B cell (primary cell): Measurements from ENCODE around the gene TTF2. TPM values are rescaled to one million over a fixed set of nuclear protein-coding genes. Genes with fewer than 3 reads are reported as not detected.

Experiments
- ATAC-seq: fragments of 200-7000 bp; cut with Tn5 transposase; one replicate; pipeline ENCODE4 v1.10.0; 2021; ENCODE audit warnings: low read depth, mild to moderate bottlenecking, moderate number of reproducible peaks, moderate library complexity
- CTCF ChIA-PET: fragments of 350-600 bp; sonication (Branson Sonifier 250); formaldehyde crosslinking; loops from one replicate; lab custom pipeline; 2021; ENCODE audit warnings: antibody characterized with exemption, inconsistent platforms; lab: Charles Lee
- POLR2A ChIA-PET: fragments of 350-600 bp; sonication (Branson Sonifier 250); formaldehyde crosslinking; loops from one replicate; lab custom pipeline; 2021; ENCODE audit warnings: antibody characterized with exemption; lab: Charles Lee
- DNase-seq: peaks from one replicate; pipeline ENCODE4 v3.0.0; 2013
- H2AFZ ChIP-seq: 2 replicates; pipeline ENCODE4 v1.6.1; 2012; ENCODE audit warnings: mild to moderate bottlenecking, low read depth, low read length; ENCODE audit not compliant: insufficient read depth, poor library complexity, severe bottlenecking
- H3K27ac ChIP-seq, 2 donors: 1 replicate in 1 of 2; 2 replicates in 1 of 2; pipeline ENCODE4 v1.5.1; 2012 to 2013; ENCODE audit warnings: low read length in 2 of 2, mild to moderate bottlenecking in 2 of 2, moderate library complexity in 1 of 2
- H3K27me3 ChIP-seq, 4 experiments: fragments of 200-600 bp in 1 of 4; sonication (generic) in 1 of 4; replicated peaks in 1 of 4; 1 replicate in 2 of 4; 2 replicates in 2 of 4; pipeline versions ENCODE4 v1.6.1 to v1.7.0; 2013 to 2016; ENCODE audit warnings: low read length in 3 of 4, mild to moderate bottlenecking in 2 of 4, mixed read lengths in 1 of 4, moderate library complexity in 1 of 4; ENCODE audit not compliant: insufficient read depth in 4 of 4, control insufficient read depth in 3 of 4; ENCODE audit errors: control extremely low read depth in 1 of 4
- H3K36me3 ChIP-seq, 2 experiments: replicated peaks in 1 of 2; 1 replicate in 1 of 2; 2 replicates in 1 of 2; pipeline versions ENCODE4 v1.6.1 to v1.7.1; 2013; ENCODE audit warnings: low read length in 1 of 2; ENCODE audit not compliant: insufficient read depth in 2 of 2, control insufficient read depth in 1 of 2; ENCODE audit errors: control extremely low read depth in 1 of 2, extremely low read depth in 1 of 2
- H3K4me1 ChIP-seq, 2 donors: fragments of 200-600 bp in 1 of 2; sonication (generic) in 1 of 2; 1 replicate in 1 of 2; 2 replicates in 1 of 2; pipeline versions ENCODE4 v1.5.1 to v1.6.1; 2013 to 2017; ENCODE audit warnings: low read length in 2 of 2; ENCODE audit not compliant: control insufficient read depth in 2 of 2, insufficient read depth in 2 of 2
- H3K4me2 ChIP-seq: replicated peaks from 2 replicates; pipeline ENCODE3; 2012; ENCODE audit warnings: mild to moderate bottlenecking, low read depth, low read length; ENCODE audit not compliant: poor library complexity, severe bottlenecking
- H3K4me3 ChIP-seq, 5 experiments: fragments of 200-600 bp in 1 of 5; sonication (generic) in 1 of 5; 1 replicate in 3 of 5; 2 replicates in 2 of 5; pipeline versions ENCODE4 v1.5.1 to v1.7.0; 2011 to 2016; ENCODE audit warnings: low read length in 4 of 5, mild to moderate bottlenecking in 4 of 5, low read depth in 2 of 5, control low read depth in 1 of 5, moderate library complexity in 1 of 5; ENCODE audit not compliant: insufficient read depth in 1 of 5; ENCODE audit errors: control extremely low read depth in 1 of 5, extremely low read depth in 1 of 5
- H3K79me2 ChIP-seq: fragments of 200-600 bp; sonication (generic); one replicate; pipeline ENCODE4 v1.6.0; 2016; ENCODE audit warnings: low read length; ENCODE audit not compliant: control insufficient read depth, insufficient read depth
- H3K9ac ChIP-seq: fragments of 200-600 bp; sonication (generic); 2 replicates; pipeline ENCODE4 v1.6.1; 2017; ENCODE audit warnings: mild to moderate bottlenecking, low read length, moderate library complexity
- H3K9me3 ChIP-seq, 3 donors: one replicate each; pipeline versions ENCODE4 v1.6.1 to v1.7.1; 2013; ENCODE audit warnings: low read length in 2 of 3; ENCODE audit not compliant: control insufficient read depth in 2 of 3, insufficient read depth in 1 of 3; ENCODE audit errors: control extremely low read depth in 1 of 3
- H4K20me1 ChIP-seq: 2 replicates; pipeline ENCODE4 v1.6.0; 2012; ENCODE audit warnings: mild to moderate bottlenecking, low read length; ENCODE audit not compliant: insufficient read depth, control insufficient read depth, poor library complexity, severe bottlenecking
- H3K27ac Mint-ChIP-seq: one replicate; pipeline ENCODE4 v1.8.0; 2021; ENCODE audit warnings: mixed read lengths
- H3K27me3 Mint-ChIP-seq: one replicate; pipeline ENCODE4 v1.8.0; 2021; ENCODE audit warnings: mixed read lengths
- H3K4me1 Mint-ChIP-seq: one replicate; pipeline ENCODE4 v1.8.0; 2021; ENCODE audit warnings: mixed read lengths
- H3K4me3 Mint-ChIP-seq: one replicate; pipeline ENCODE4 v1.8.0; 2021; ENCODE audit warnings: mixed read lengths
- H3K9me3 Mint-ChIP-seq: one replicate; pipeline ENCODE4 v1.8.0; 2022; ENCODE audit warnings: mixed read lengths; ENCODE audit not compliant: insufficient read depth
- EZH2 ChIP-seq: IDR thresholded peaks from 2 replicates; pipeline ENCODE4 v1.6.1; 2012; ENCODE audit warnings: borderline replicate concordance, low read depth, mild to moderate bottlenecking, moderate library complexity, low read length; ENCODE audit not compliant: insufficient read depth, poor library complexity, severe bottlenecking
- WGBS: methylation state at CpG from one replicate; pipeline ENCODE4 v1.1.5; 2013; ENCODE audit warnings: missing lambda C conversion rate; ENCODE audit not compliant: insufficient coverage; 5-methylcytosine and 5-hydroxymethylcytosine counted together
- intact Hi-C: fragments of 100-400 bp; cut with micrococcal nuclease; formaldehyde crosslinking; loops from one replicate; pipeline ENCODE4 v1.10.0; 2022
- polyA plus RNA-seq: library from polyadenylated mRNA; depleted of rRNA; stranded (reverse); fragments of >200 nt; gene quantifications from 2 replicates; pipeline ENCODE4 v1.2.3, GENCODE V29; 2012
- total RNA-seq, 2 donors: library from RNA; stranded (reverse); fragments of 120-200 nt in 1 of 2; gene quantifications; 1 replicate in 1 of 2; 2 replicates in 1 of 2; pipeline versions ENCODE4 v1.2.3 to v1.2.4, GENCODE V29; 2013 to 2022
- TF ChIP-seq, protein P1 (sequence below): fragments of 200-600 bp; IDR thresholded peaks from one replicate; pipeline ENCODE4 v1.8.0; 2022; ENCODE audit warnings: antibody characterized with exemption, mild to moderate bottlenecking

The TTF2 gene
- total and polyA plus RNA-seq, 2 donors (not counting 1 experiment from before 2014, with no cell fraction given): 11.3 to 28.9 TPM

DNA sequence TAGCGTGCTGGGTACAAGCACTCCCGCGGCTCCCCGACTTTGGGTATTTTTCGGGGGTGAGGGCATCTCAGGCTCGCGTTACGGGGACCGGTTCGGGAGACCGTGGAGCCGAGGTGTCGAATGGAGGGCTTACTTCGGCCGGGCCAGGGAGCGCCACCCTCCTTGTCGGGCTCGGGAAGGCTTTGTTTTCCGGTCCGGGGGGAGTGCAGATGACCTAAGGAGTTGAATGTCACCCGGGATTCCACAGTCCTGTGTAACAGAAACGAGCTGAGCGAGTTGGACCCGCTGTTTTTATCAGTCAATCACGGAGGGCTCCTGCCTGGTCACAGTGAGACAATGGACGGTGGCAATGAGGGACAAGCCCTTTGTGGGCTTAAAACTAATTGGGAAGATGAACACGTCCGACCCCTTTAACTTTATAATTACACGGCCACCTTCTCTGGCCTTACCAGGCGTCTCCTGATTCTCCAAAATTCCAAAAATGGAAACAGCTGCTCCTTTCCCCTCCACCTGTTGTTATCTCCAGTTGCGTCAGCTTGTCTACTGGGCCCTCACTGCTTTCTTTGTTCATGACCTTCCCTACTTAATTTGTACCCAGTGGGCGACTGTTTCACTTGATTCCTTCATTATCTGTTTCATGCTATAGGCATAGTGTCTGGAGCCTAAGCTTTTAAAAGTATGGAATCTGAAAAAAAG is 62.4 kb downstream of the TTF2 start:
- ATAC-seq (no peak), DNase-seq (no peak)
- H3K27ac Mint-ChIP-seq: peak overlapping the region; percentile 69
- peak overlapping the region; percentile 82 for H3K9ac ChIP-seq
- no peak overlapping the region for H3K27ac ChIP-seq
- peaks cover 7% of the 10 kb centered on the region for H3K4me1 Mint-ChIP-seq
- no peaks in the 10 kb centered on the region for H3K36me3 ChIP-seq
- H3K79me2 ChIP-seq: no peaks in the 10 kb centered on the region
- no peaks in the 10 kb centered on the region for H3K9me3 ChIP-seq
- peaks cover 0 to 13% (median 3%) of the 10 kb centered on the region in 4 experiments for H3K27me3 ChIP-seq
- 28% methylated on average over 28 of the region's 32 CpGs for WGBS
- H2AFZ ChIP-seq: peak overlapping the region; percentile 94
- no peaks in the 10 kb centered on the region for H4K20me1 ChIP-seq
- peak overlapping the region; percentile 72 to 88 (median 80) for H3K4me3 ChIP-seq
- TF ChIP-seq, protein P1, sequence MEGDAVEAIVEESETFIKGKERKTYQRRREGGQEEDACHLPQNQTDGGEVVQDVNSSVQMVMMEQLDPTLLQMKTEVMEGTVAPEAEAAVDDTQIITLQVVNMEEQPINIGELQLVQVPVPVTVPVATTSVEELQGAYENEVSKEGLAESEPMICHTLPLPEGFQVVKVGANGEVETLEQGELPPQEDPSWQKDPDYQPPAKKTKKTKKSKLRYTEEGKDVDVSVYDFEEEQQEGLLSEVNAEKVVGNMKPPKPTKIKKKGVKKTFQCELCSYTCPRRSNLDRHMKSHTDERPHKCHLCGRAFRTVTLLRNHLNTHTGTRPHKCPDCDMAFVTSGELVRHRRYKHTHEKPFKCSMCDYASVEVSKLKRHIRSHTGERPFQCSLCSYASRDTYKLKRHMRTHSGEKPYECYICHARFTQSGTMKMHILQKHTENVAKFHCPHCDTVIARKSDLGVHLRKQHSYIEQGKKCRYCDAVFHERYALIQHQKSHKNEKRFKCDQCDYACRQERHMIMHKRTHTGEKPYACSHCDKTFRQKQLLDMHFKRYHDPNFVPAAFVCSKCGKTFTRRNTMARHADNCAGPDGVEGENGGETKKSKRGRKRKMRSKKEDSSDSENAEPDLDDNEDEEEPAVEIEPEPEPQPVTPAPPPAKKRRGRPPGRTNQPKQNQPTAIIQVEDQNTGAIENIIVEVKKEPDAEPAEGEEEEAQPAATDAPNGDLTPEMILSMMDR: peak; percentile 4
- no peak for TF ChIP-seq EZH2
- intact Hi-C loops: loop anchor here (1.0 to 10.0 kb wide), 5 partner anchors 62 to 988 kb away; partner anchors contain the start of gene TTF2
- H3K4me1 ChIP-seq: peaks cover 9 to 15% of the 10 kb centered on the region in 2 donors
- H3K4me2 ChIP-seq: peak overlapping the region; percentile 85
- no peaks in the 10 kb centered on the region for H3K9me3 Mint-ChIP-seq
- H3K27me3 Mint-ChIP-seq: peaks cover 8% of the 10 kb centered on the region
- CTCF ChIA-PET: interaction anchor here (0.7 to 1.3 kb wide), 6 partner anchors 11 to 384 kb away, joined by 3 to 4 read pairs (median 3); no protein-coding TSS in a partner anchor
- peak overlapping the region; percentile 92 for H3K4me3 Mint-ChIP-seq
- POLR2A ChIA-PET: no interaction called here

DNA sequence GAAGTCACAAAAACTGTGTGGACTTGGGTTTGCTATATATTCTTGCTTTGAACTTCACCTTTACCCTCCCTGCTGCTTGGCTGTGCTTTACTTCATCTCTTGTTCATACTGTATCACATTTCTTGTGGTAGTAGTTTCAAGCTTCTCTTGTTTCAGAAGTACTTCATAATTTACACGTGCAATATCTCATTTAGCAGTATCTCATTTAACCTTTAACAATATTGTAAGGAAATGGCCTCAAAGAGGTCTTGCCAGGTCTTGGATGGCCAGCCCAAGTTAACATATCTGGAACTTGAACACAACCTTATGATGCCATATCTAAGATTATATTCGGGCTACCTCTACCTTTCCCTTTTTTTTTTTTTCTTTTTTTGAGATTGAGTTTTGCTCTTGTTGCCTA is 63.1 kb downstream of the TTF2 start:
- Histone ChIP-seq H4K20me1 (no peaks in the 10 kb centered on the region), H3K79me2 (no peaks in the 10 kb centered on the region), H3K4me1 (peaks cover 9 to 15% of the 10 kb centered on the region in 2 donors), H3K9ac (no peak overlapping the region), H3K27ac (no peak overlapping the region), H3K36me3 (no peaks in the 10 kb centered on the region), H3K27me3 (peaks cover 0 to 13% (median 3%) of the 10 kb centered on the region in 4 experiments), H2AFZ (no peak overlapping the region), H3K9me3 (no peaks in the 10 kb centered on the region), H3K4me2 (no peak overlapping the region), H3K4me3 (no peak overlapping the region)
- no CpG with 5 or more reads among the region's 2 CpGs for WGBS
- H3K27me3 Mint-ChIP-seq: peaks cover 9% of the 10 kb centered on the region
- ChIA-PET POLR2A (no interaction called here), CTCF (interaction anchor here (0.7 to 1.0 kb wide), 3 partner anchors 32 to 380 kb away, joined by 3 to 4 read pairs (median 4); no protein-coding TSS in a partner anchor)
- ATAC-seq (no peak), DNase-seq (no peak)
- H3K4me3 Mint-ChIP-seq: peak overlapping the region; percentile 67
- no peak overlapping the region for H3K27ac Mint-ChIP-seq
- H3K9me3 Mint-ChIP-seq: no peaks in the 10 kb centered on the region
- intact Hi-C loops: loop anchor here (2.0 to 10.0 kb wide), 2 partner anchors 384 to 988 kb away; no protein-coding TSS in a partner anchor
- no peak for TF ChIP-seq EZH2
- TF ChIP-seq, protein P1: no peak
- H3K4me1 Mint-ChIP-seq: peaks cover 7% of the 10 kb centered on the region
